ENCODE results near the gene VPS13A. TPM values are rescaled to one million over a fixed set of nuclear protein-coding genes. Genes with fewer than 3 reads are reported as not detected.

The VPS13A gene
- total RNA-seq, 1 experiment from 2014 or later: 14.3 TPM

GRCh38 chr9:77152289-77152688, 25.0 kb upstream of the VPS13A start:
- ChIA-PET POLR2A (no interaction called here), CTCF (no interaction called here)
- TF ChIP-seq, protein P1, sequence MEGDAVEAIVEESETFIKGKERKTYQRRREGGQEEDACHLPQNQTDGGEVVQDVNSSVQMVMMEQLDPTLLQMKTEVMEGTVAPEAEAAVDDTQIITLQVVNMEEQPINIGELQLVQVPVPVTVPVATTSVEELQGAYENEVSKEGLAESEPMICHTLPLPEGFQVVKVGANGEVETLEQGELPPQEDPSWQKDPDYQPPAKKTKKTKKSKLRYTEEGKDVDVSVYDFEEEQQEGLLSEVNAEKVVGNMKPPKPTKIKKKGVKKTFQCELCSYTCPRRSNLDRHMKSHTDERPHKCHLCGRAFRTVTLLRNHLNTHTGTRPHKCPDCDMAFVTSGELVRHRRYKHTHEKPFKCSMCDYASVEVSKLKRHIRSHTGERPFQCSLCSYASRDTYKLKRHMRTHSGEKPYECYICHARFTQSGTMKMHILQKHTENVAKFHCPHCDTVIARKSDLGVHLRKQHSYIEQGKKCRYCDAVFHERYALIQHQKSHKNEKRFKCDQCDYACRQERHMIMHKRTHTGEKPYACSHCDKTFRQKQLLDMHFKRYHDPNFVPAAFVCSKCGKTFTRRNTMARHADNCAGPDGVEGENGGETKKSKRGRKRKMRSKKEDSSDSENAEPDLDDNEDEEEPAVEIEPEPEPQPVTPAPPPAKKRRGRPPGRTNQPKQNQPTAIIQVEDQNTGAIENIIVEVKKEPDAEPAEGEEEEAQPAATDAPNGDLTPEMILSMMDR (IDR thresholded peaks at IDR 0.05; ENCODE audit: insufficient read depth in 1 of 2, low read depth in 1 of 2, low read length in 1 of 2, severe bottlenecking in 1 of 2, unreplicated experiment in 1 of 2): no peak
- Mint-ChIP-seq H3K36me3 (ENCODE audit: insufficient read depth, unreplicated experiment) (no peaks in the 10 kb centered on the region), H3K27ac (ENCODE audit: unreplicated experiment) (no peak overlapping the region), H3K4me1 (ENCODE audit: low read depth, unreplicated experiment) (no peaks in the 10 kb centered on the region), H3K27me3 (ENCODE audit: insufficient read depth, unreplicated experiment) (peaks cover 3% of the 10 kb centered on the region), H3K9me3 (ENCODE audit: unreplicated experiment) (no peaks in the 10 kb centered on the region), H3K4me3 (ENCODE audit: unreplicated experiment) (no peak overlapping the region)
- no peaks in the 10 kb centered on the region for H3K9me3 ChIP-seq
- H3K4me1 ChIP-seq: no peaks in the 10 kb centered on the region
- no peak overlapping the region for H3K4me3 ChIP-seq (ENCODE audit: low read depth, low read length)
- BruUV-seq (replicated peaks): no TSS peak
- DNase-seq: no peak
- intact Hi-C loops (cut with micrococcal nuclease; ENCODE audit: unreplicated experiment): no loop called here
- no peaks in the 10 kb centered on the region for H3K36me3 ChIP-seq (ENCODE audit: control insufficient read depth, insufficient read depth, low read length)
- H3K27me3 ChIP-seq (replicated peaks; ENCODE audit: control insufficient read depth, insufficient read depth, low read length): no peaks in the 10 kb centered on the region

DNA sequence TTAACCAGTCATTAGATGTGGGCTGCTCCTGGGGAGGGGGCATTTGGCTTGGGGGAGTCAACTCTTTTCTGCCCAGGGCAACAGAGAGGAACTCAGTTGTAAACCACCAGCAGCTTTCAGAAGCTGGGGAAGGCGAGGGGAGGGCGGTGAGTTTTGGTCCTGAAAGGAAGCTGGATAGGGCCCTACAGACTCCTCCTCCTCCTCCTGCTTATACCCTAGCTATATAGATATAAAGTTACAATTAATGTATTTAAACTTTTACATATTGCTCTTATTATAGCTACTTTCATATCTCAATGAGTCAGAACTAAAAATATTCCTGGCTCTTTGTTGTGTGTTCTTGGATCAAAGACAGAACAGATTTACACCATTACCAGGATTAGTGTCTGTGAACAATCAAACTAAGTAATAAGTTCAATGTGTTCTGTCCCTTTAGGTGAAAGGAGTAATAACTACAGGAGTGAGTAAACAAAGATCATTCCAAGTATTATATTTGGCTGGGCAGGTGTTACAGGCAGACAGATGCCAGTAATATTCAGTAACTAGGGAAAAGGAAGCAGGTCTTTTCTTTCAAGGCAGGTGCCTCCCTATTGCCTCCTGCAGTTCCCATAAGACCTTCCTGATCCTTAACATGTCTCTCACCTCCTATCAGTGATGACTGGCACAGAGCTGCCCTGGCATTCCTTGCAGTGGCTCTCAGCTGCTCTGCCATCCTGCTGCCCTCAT, 20.5 kb upstream of the VPS13A start:
- Mint-ChIP-seq H3K9me3 (ENCODE audit: unreplicated experiment) (no peaks in the 10 kb centered on the region), H3K4me1 (ENCODE audit: low read depth, unreplicated experiment) (no peaks in the 10 kb centered on the region), H3K27ac (ENCODE audit: unreplicated experiment) (no peak overlapping the region), H3K36me3 (ENCODE audit: insufficient read depth, unreplicated experiment) (no peaks in the 10 kb centered on the region), H3K4me3 (ENCODE audit: unreplicated experiment) (no peak overlapping the region), H3K27me3 (ENCODE audit: insufficient read depth, unreplicated experiment) (peaks cover 3% of the 10 kb centered on the region)
- intact Hi-C loops (cut with micrococcal nuclease; ENCODE audit: unreplicated experiment): no loop called here
- TF ChIP-seq, protein P1 (IDR thresholded peaks at IDR 0.05; ENCODE audit: insufficient read depth in 1 of 2, low read depth in 1 of 2, low read length in 1 of 2, severe bottlenecking in 1 of 2, unreplicated experiment in 1 of 2): no peak
- BruUV-seq (replicated peaks): no TSS peak
- H3K4me1 ChIP-seq: no peaks in the 10 kb centered on the region
- H3K4me3 ChIP-seq (ENCODE audit: low read depth, low read length): no peak overlapping the region
- no peak for DNase-seq
- CTCF ChIA-PET: no interaction called here
- H3K9me3 ChIP-seq: no peaks in the 10 kb centered on the region
- H3K27me3 ChIP-seq (replicated peaks; ENCODE audit: control insufficient read depth, insufficient read depth, low read length): no peaks in the 10 kb centered on the region
- no peaks in the 10 kb centered on the region for H3K36me3 ChIP-seq (ENCODE audit: control insufficient read depth, insufficient read depth, low read length)
- POLR2A ChIA-PET: interaction anchor here (0.6 kb wide), 1 partner anchor 9 kb away, joined by 3 read pairs; no protein-coding TSS in a partner anchor

- no peaks in the 10 kb centered on the region for H3K4me1 Mint-ChIP-seq (ENCODE audit: low read depth, unreplicated experiment)
- CTCF ChIA-PET: no interaction called here
- intact Hi-C loops (cut with micrococcal nuclease; ENCODE audit: unreplicated experiment): no loop called here
- no peak overlapping the region for H3K4me3 Mint-ChIP-seq (ENCODE audit: unreplicated experiment)
- TF ChIP-seq, protein P1 (IDR thresholded peaks at IDR 0.05; ENCODE audit: insufficient read depth in 1 of 2, low read depth in 1 of 2, low read length in 1 of 2, severe bottlenecking in 1 of 2, unreplicated experiment in 1 of 2): no peak
- Histone ChIP-seq H3K4me3 (ENCODE audit: low read depth, low read length) (no peak overlapping the region), H3K36me3 (ENCODE audit: control insufficient read depth, insufficient read depth, low read length) (no peaks in the 10 kb centered on the region), H3K27me3 (replicated peaks; ENCODE audit: control insufficient read depth, insufficient read depth, low read length) (no peaks in the 10 kb centered on the region), H3K9me3 (no peaks in the 10 kb centered on the region), H3K4me1 (no peaks in the 10 kb centered on the region)
- H3K9me3 Mint-ChIP-seq (ENCODE audit: unreplicated experiment): no peaks in the 10 kb centered on the region
- H3K27me3 Mint-ChIP-seq (ENCODE audit: insufficient read depth, unreplicated experiment): no peaks in the 10 kb centered on the region
- no TSS peak for BruUV-seq (replicated peaks)
- no peaks in the 10 kb centered on the region for H3K36me3 Mint-ChIP-seq (ENCODE audit: insufficient read depth, unreplicated experiment)
- no peak for DNase-seq
- POLR2A ChIA-PET: no interaction called here
- no peak overlapping the region for H3K27ac Mint-ChIP-seq (ENCODE audit: unreplicated experiment)
Observed at GRCh38 chr9:77158772-77159513, 18.4 kb upstream of the VPS13A start.
